ENCODE results near the gene STK16. TPM values are rescaled to one million over a fixed set of nuclear protein-coding genes. Genes with fewer than 3 reads are reported as not detected.
A peak's percentile ranks its signal among the peaks of the same experiment; 100 is the strongest.
"Not testable (repeated sequence)": the region's sequence is repeated elsewhere in the genome, so short reads cannot be mapped to it uniquely, and the experiment has no call there.

STK16 gene
- total RNA-seq, 1 donor from 2014 or later: 24.4 TPM

- no peak for DNase-seq (ENCODE audit: low spot score)
Observed at GRCh38 chr2:219286436-219287115, 41.3 kb downstream of the STK16 start.

GRCh38 chr2:219287116-219287440 lies 41.8 kb downstream of the STK16 start:
- not testable (repeated sequence) for ATAC-seq

More at GRCh38 chr2:219286436-219287115, 41.3 kb downstream of the STK16 start:
- peak; percentile 7 for ATAC-seq

GRCh38 chr2:219287580-219288265 lies 42.4 kb downstream of the STK16 start:
- ATAC-seq: no peak
- no peak for DNase-seq (ENCODE audit: low spot score)

More at GRCh38 chr2:219287116-219287440, 41.8 kb downstream of the STK16 start:
- DNase-seq (ENCODE audit: low spot score): not testable (repeated sequence)

- ATAC-seq (no peak), DNase-seq (ENCODE audit: low spot score) (no peak)
Observed at GRCh38 chr2:219289195-219289536, 43.9 kb downstream of the STK16 start.

GRCh38 chr2:219289537-219290361 lies 44.5 kb downstream of the STK16 start:
- ATAC-seq: no peak
- no peak for DNase-seq (ENCODE audit: low spot score)

GRCh38 chr2:219290381-219291171 lies 45.3 kb downstream of the STK16 start:
- ATAC-seq: no peak
- DNase-seq (ENCODE audit: low spot score): no peak

GRCh38 chr2:219291394-219291793 lies 46.1 kb downstream of the STK16 start:
- no peak for ATAC-seq
- DNase-seq (ENCODE audit: low spot score): peak; percentile 10

GRCh38 chr2:219291910-219292490 lies 46.7 kb downstream of the STK16 start:
- peak; percentile 34 for DNase-seq (ENCODE audit: low spot score)

GRCh38 chr2:219292616-219293015 lies 47.3 kb downstream of the STK16 start:
- ATAC-seq: no peak
- peak; percentile 21 for DNase-seq (ENCODE audit: low spot score)

More at GRCh38 chr2:219291910-219292490, 46.7 kb downstream of the STK16 start:
- no peak for ATAC-seq

- DNase-seq (ENCODE audit: low spot score) (peak; percentile 41), ATAC-seq (no peak)
Observed at GRCh38 chr2:219293736-219294231, 48.5 kb downstream of the STK16 start.

GRCh38 chr2:219294356-219295351 lies 49.4 kb downstream of the STK16 start:
- peak; percentile 91 for DNase-seq (ENCODE audit: low spot score)

GRCh38 chr2:219296142-219296541 lies 50.9 kb downstream of the STK16 start:
- DNase-seq (ENCODE audit: low spot score): peak; percentile 43
- ATAC-seq: no peak

More at GRCh38 chr2:219294356-219295351, 49.4 kb downstream of the STK16 start:
- ATAC-seq: peak; percentile 96

- DNase-seq (ENCODE audit: low spot score): peak; percentile 42
- ATAC-seq: no peak
Observed at GRCh38 chr2:219296631-219297391, 51.5 kb downstream of the STK16 start.

- ATAC-seq (no peak), DNase-seq (ENCODE audit: low spot score) (no peak)
Observed at GRCh38 chr2:219297766-219298456, 52.6 kb downstream of the STK16 start.

GRCh38 chr2:219298759-219299371 lies 53.6 kb downstream of the STK16 start:
- ATAC-seq (peak; percentile 82), DNase-seq (ENCODE audit: low spot score) (peak; percentile 84)

GRCh38 chr2:219299372-219299760 lies 54.1 kb downstream of the STK16 start:
- DNase-seq (ENCODE audit: low spot score) (no peak), ATAC-seq (no peak)

All from left lobe of liver (tissue), 2 donors.